SK-N-SH (cell line): ENCODE results near the gene TRPM3. TPM values are rescaled to one million over a fixed set of nuclear protein-coding genes. Genes with fewer than 3 reads are reported as not detected.

ENCODE experiments used
- CTCF ChIA-PET: fragments of 300-600, 350-600 bp; formaldehyde crosslinking; extraction: SDS; loops from one replicate; lab custom pipeline; 2021; lab: Yijun Ruan, JAX
- POLR2A ChIA-PET: fragments of 350-600 bp; sonication (Branson Sonifier 250); formaldehyde crosslinking; extraction: SDS; loops from one replicate; lab custom pipeline; 2020; ENCODE audit warnings: antibody characterized with exemption, inconsistent platforms; lab: Yijun Ruan, JAX
- DNase-seq: peaks from one replicate; pipeline ENCODE4 v3.0.0; 2012
- H2AFZ ChIP-seq: fragments of 200-600 bp; sonication (generic); 2 replicates; pipeline ENCODE4 v1.8.1; 2016; ENCODE audit warnings: antibody characterized with exemption, mild to moderate bottlenecking, low read depth
- H3F3A ChIP-seq: fragments of 200-600 bp; sonication (generic); replicated peaks from 2 replicates; pipeline ENCODE3; 2016; ENCODE audit warnings: antibody characterized with exemption, mild to moderate bottlenecking; ENCODE audit not compliant: insufficient read depth
- H3K27ac ChIP-seq, 2 experiments: fragments of 200-500 bp in 1 of 2; fragments of 200-600 bp in 1 of 2; sonication (Bioruptor generic) in 1 of 2; sonication (generic), shearing (Covaris generic) in 1 of 2; 2 replicates each; pipeline versions ENCODE4 v1.5.1 to v1.6.1; 2014 to 2016; ENCODE audit warnings: low read depth in 2 of 2, inconsistent platforms in 1 of 2, low read length in 1 of 2, mild to moderate bottlenecking in 1 of 2, mixed read lengths in 1 of 2
- H3K27me3 ChIP-seq: fragments of 200-600 bp; sonication (generic), shearing (Covaris generic); 2 replicates; pipeline ENCODE4 v1.6.1; 2016; ENCODE audit warnings: mixed run types; ENCODE audit not compliant: insufficient read depth
- H3K36me3 ChIP-seq, 2 experiments: fragments of 200-500 bp in 1 of 2; fragments of 200-600 bp in 1 of 2; sonication (Bioruptor generic) in 1 of 2; sonication (generic) in 1 of 2; replicated peaks in 1 of 2; 2 replicates each; pipeline versions ENCODE3 to v1.5.1; 2014 to 2016; ENCODE audit warnings: low read length in 1 of 2, mild to moderate bottlenecking in 1 of 2; ENCODE audit not compliant: insufficient read depth in 2 of 2, control insufficient read depth in 1 of 2
- H3K4me1 ChIP-seq, 2 experiments: fragments of 200-500 bp in 1 of 2; fragments of 200-600 bp in 1 of 2; sonication (Bioruptor generic) in 1 of 2; sonication (generic), shearing (Covaris generic) in 1 of 2; 2 replicates each; pipeline versions ENCODE4 v1.5.1 to v1.6.1; 2014 to 2016; ENCODE audit warnings: low read depth in 1 of 2, low read length in 1 of 2, mixed run types in 1 of 2; ENCODE audit not compliant: insufficient read depth in 2 of 2, control insufficient read depth in 1 of 2
- H3K4me2 ChIP-seq: fragments of 200-600 bp; sonication (generic), shearing (Covaris generic); 2 replicates; pipeline ENCODE4 v1.6.1; 2017; ENCODE audit warnings: mixed run types
- H3K4me3 ChIP-seq, 2 experiments: fragments of 200-500 bp in 1 of 2; fragments of 200-600 bp in 1 of 2; sonication (Bioruptor generic) in 1 of 2; sonication (generic), shearing (Covaris generic) in 1 of 2; 2 replicates each; pipeline versions ENCODE4 v1.5.1 to v1.8.1; 2014 to 2016; ENCODE audit warnings: low read depth in 2 of 2, inconsistent platforms in 1 of 2, low read length in 1 of 2, mild to moderate bottlenecking in 1 of 2, mixed read lengths in 1 of 2, moderate library complexity in 1 of 2
- H3K79me2 ChIP-seq: fragments of 200-600 bp; sonication (generic); 2 replicates; pipeline ENCODE4 v1.8.1; 2017; ENCODE audit warnings: mild to moderate bottlenecking; ENCODE audit not compliant: insufficient read depth
- H3K9ac ChIP-seq: fragments of 200-600 bp; sonication (generic); 2 replicates; pipeline ENCODE4 v1.6.1; 2017; ENCODE audit warnings: mixed run types
- H3K9me2 ChIP-seq: fragments of 200-600 bp; sonication (generic); 2 replicates; pipeline ENCODE4 v1.6.1; 2017; ENCODE audit warnings: mixed run types
- H3K9me3 ChIP-seq: fragments of 200-600 bp; sonication (generic); 2 replicates; pipeline ENCODE4 v1.6.1; 2017; ENCODE audit warnings: mixed run types, mild to moderate bottlenecking, moderate library complexity
- H4K20me1 ChIP-seq: fragments of 200-600 bp; sonication (generic); 2 replicates; pipeline ENCODE4 v1.6.1; 2017; ENCODE audit warnings: mild to moderate bottlenecking, mixed run types; ENCODE audit not compliant: insufficient read depth
- CTCF ChIP-seq: fragments of 200-600 bp; sonication (generic); IDR thresholded peaks from 2 replicates; pipeline ENCODE4 v1.6.1; 2017; ENCODE audit warnings: antibody characterized with exemption, mild to moderate bottlenecking, moderate library complexity
- EP300 ChIP-seq, 2 experiments: IDR thresholded peaks; 2 replicates each; pipeline versions ENCODE4 v1.4.0 to v1.6.1; 2012; ENCODE audit warnings: borderline replicate concordance in 1 of 2, low read depth in 1 of 2, low read length in 1 of 2
- FOSL2 ChIP-seq: IDR thresholded peaks from 2 replicates; pipeline ENCODE4 v1.4.0; 2012; ENCODE audit warnings: low read depth, mild to moderate bottlenecking, moderate library complexity, borderline replicate concordance
- MEF2A ChIP-seq: IDR thresholded peaks from 2 replicates; pipeline ENCODE4 v1.4.0; 2012; ENCODE audit warnings: low read depth, borderline replicate concordance
- NFIC ChIP-seq: IDR thresholded peaks from 2 replicates; pipeline ENCODE4 v1.4.0; 2012; ENCODE audit warnings: borderline replicate concordance
- POLR2AphosphoS5 ChIP-seq: IDR thresholded peaks from 2 replicates; pipeline ENCODE4 v1.6.1; 2012; ENCODE audit warnings: low read depth, low read length
- RFX5 ChIP-seq: IDR thresholded peaks from 2 replicates; pipeline ENCODE4 v1.6.1; 2012; ENCODE audit warnings: mild to moderate bottlenecking, improper control_type of control experiment, low read length
- RXRA ChIP-seq: IDR thresholded peaks from 2 replicates; pipeline ENCODE4 v1.4.0; 2012; ENCODE audit warnings: low read depth, mild to moderate bottlenecking, borderline replicate concordance
- SIN3A ChIP-seq: IDR thresholded peaks from 2 replicates; pipeline ENCODE4 v1.6.1; 2012; ENCODE audit warnings: low read depth, mild to moderate bottlenecking, low read length, moderate library complexity, borderline replicate concordance
- TCF12 ChIP-seq: IDR thresholded peaks from 2 replicates; pipeline ENCODE4 v1.4.0; 2012
- TEAD4 ChIP-seq: IDR thresholded peaks from 2 replicates; pipeline ENCODE4 v1.4.0; 2012; ENCODE audit warnings: mild to moderate bottlenecking, borderline replicate concordance; ENCODE audit not compliant: insufficient read depth
- USF2 ChIP-seq: fragments of 150-350 bp; IDR thresholded peaks from 2 replicates; pipeline ENCODE4 v1.6.1; 2017; ENCODE audit warnings: antibody characterized with exemption, low read length, low read depth, borderline replicate concordance
- WGBS: methylation state at CpG from one replicate; pipeline ENCODE4 v1.1.6; 2017; ENCODE audit warnings: low lambda C conversion rate; 5-methylcytosine and 5-hydroxymethylcytosine counted together
- polyA plus RNA-seq, 3 experiments: library from polyadenylated mRNA; depleted of rRNA; stranded (reverse); fragments of >200 nt; gene quantifications; 2 replicates each; pipeline ENCODE4 v1.2.3, GENCODE V29; 2012
- TF ChIP-seq, protein P1 (sequence below): IDR thresholded peaks from 2 replicates; pipeline ENCODE4 v1.4.0; 2012; ENCODE audit warnings: low read depth, borderline replicate concordance
- TF ChIP-seq, protein P2 (sequence below): IDR thresholded peaks from 2 replicates; pipeline ENCODE4 v1.4.0; 2012; ENCODE audit warnings: low read depth, borderline replicate concordance

TRPM3 gene
- polyA plus RNA-seq, 1 of the 3 experiments (the other 2 are of a cell fraction): not detected

- no peak for TF ChIP-seq CTCF
- no peak for TF ChIP-seq FOSL2
- TF ChIP-seq, protein P1, sequence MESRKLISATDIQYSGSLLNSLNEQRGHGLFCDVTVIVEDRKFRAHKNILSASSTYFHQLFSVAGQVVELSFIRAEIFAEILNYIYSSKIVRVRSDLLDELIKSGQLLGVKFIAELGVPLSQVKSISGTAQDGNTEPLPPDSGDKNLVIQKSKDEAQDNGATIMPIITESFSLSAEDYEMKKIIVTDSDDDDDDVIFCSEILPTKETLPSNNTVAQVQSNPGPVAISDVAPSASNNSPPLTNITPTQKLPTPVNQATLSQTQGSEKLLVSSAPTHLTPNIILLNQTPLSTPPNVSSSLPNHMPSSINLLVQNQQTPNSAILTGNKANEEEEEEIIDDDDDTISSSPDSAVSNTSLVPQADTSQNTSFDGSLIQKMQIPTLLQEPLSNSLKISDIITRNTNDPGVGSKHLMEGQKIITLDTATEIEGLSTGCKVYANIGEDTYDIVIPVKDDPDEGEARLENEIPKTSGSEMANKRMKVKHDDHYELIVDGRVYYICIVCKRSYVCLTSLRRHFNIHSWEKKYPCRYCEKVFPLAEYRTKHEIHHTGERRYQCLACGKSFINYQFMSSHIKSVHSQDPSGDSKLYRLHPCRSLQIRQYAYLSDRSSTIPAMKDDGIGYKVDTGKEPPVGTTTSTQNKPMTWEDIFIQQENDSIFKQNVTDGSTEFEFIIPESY: no peak
- no peak for TF ChIP-seq RFX5
Observed at GRCh38 chr9:70542311-70542931, 579.0 kb downstream of the TRPM3 start (continued).

DNA sequence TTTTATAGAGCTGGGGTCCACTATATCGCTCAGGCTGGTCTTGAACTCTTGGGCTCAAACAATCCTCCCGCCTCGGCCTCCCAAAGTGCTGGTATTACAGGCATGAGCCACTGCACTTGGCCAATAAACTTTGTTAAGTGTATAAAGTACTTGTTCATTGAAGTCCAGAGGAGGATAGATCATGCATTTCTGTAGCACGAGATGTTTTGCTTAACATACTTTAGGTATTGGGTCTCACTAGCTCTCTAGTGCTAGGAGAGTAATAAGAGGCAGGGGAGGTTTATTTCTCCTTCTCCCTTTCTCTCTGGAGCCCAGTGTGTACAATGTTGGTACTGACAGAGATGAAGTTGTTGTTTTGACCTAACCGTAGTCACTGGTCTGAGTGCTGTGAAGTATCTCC is 581.4 kb downstream of the TRPM3 start:
- WGBS: 67% methylated on average over 5 of the region's 5 CpGs
- ChIA-PET CTCF (no interaction called here), POLR2A (no interaction called here)
- Histone ChIP-seq H2AFZ (no peak overlapping the region), H3K4me2 (no peak overlapping the region), H3K4me3 (no peak overlapping the region), H3K79me2 (no peaks in the 10 kb centered on the region), H3K27ac (no peak overlapping the region), H3K4me1 (no peaks in the 10 kb centered on the region), H3K9me3 (no peaks in the 10 kb centered on the region), H3K9me2 (no peaks in the 10 kb centered on the region), H4K20me1 (no peaks in the 10 kb centered on the region), H3K36me3 (no peaks in the 10 kb centered on the region), H3K9ac (no peak overlapping the region), H3K27me3 (no peaks in the 10 kb centered on the region), H3F3A (no peaks in the 10 kb centered on the region)
- no peak for TF ChIP-seq TCF12
- no peak for TF ChIP-seq TEAD4
- TF ChIP-seq MEF2A: no peak
- TF ChIP-seq USF2: no peak
- TF ChIP-seq EP300 (IDR thresholded peaks at IDR 0.05; ENCODE audit: borderline replicate concordance in 1 of 2, low read depth in 1 of 2, low read length in 1 of 2): no peak
- TF ChIP-seq FOSL2: no peak
- TF ChIP-seq RXRA: no peak
- TF ChIP-seq SIN3A: no peak
- no peak for TF ChIP-seq NFIC
- TF ChIP-seq, protein P2, sequence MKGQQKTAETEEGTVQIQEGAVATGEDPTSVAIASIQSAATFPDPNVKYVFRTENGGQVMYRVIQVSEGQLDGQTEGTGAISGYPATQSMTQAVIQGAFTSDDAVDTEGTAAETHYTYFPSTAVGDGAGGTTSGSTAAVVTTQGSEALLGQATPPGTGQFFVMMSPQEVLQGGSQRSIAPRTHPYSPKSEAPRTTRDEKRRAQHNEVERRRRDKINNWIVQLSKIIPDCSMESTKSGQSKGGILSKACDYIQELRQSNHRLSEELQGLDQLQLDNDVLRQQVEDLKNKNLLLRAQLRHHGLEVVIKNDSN: no peak
- no peak for TF ChIP-seq POLR2AphosphoS5
- DNase-seq: no peak
